Transverse colon (tissue), 4 donors: ENCODE results near the gene STK4. TPM values are rescaled to one million over a fixed set of nuclear protein-coding genes. Genes with fewer than 3 reads are reported as not detected.

Experiments used
- DNase-seq: peaks from one replicate; pipeline ENCODE4 v3.0.0-alpha.2; 2019
- H3K27ac ChIP-seq, 4 donors: fragments of 200-600 bp; sonication (generic); 2 replicates each; pipeline ENCODE4 v1.5.1; 2016 to 2018; ENCODE audit warnings: inconsistent platforms in 4 of 4
- H3K27me3 ChIP-seq: fragments of 200-600 bp; sonication (generic); 2 replicates; pipeline ENCODE4 v1.5.1; 2017; ENCODE audit warnings: inconsistent platforms
- H3K36me3 ChIP-seq, 4 donors: fragments of 200-600 bp; sonication (generic); 2 replicates each; pipeline ENCODE4 v1.5.1; 2017 to 2019; ENCODE audit warnings: inconsistent platforms in 4 of 4
- H3K4me1 ChIP-seq, 4 donors: fragments of 200-600 bp; sonication (generic); 2 replicates each; pipeline ENCODE4 v1.5.1; 2017 to 2020; ENCODE audit warnings: inconsistent platforms in 4 of 4
- H3K4me3 ChIP-seq, 4 donors: fragments of 200-600 bp; sonication (generic); 1 replicate in 1 of 4; 2 replicates in 3 of 4; pipeline versions ENCODE4 v1.5.1 to v1.6.1; 2017 to 2019; ENCODE audit warnings: inconsistent platforms in 4 of 4
- H3K9me3 ChIP-seq, 2 donors: fragments of 200-600 bp; sonication (generic); 2 replicates each; pipeline ENCODE4 v1.5.1; 2017 to 2019; ENCODE audit warnings: inconsistent platforms in 2 of 2
- CTCF ChIP-seq, 5 experiments: fragments of 200-600 bp in 3 of 5; fragments of 450-650 bp in 2 of 5; sonication (generic) in 3 of 5; IDR thresholded peaks; 1 replicate in 2 of 5; 2 replicates in 3 of 5; pipeline ENCODE4 v1.5.1; 2016 to 2017; ENCODE audit warnings: antibody characterized with exemption in 5 of 5, inconsistent platforms in 3 of 5, mild to moderate bottlenecking in 2 of 5, moderate library complexity in 1 of 5
- EP300 ChIP-seq: sonication (generic); formaldehyde crosslinking; IDR thresholded peaks from one replicate; pipeline ENCODE4 v1.6.1; 2017; ENCODE audit warnings: antibody characterized with exemption, low read depth
- POLR2A ChIP-seq: fragments of 450-650 bp; IDR thresholded peaks from one replicate; pipeline ENCODE4 v1.6.1; 2016; ENCODE audit warnings: antibody characterized with exemption, mild to moderate bottlenecking, moderate library complexity
- POLR2AphosphoS5 ChIP-seq, 3 donors: sonication (generic); formaldehyde crosslinking; IDR thresholded peaks; one replicate each; pipeline ENCODE4 v1.6.1; 2016; ENCODE audit warnings: antibody characterized with exemption in 3 of 3
- WGBS, 2 donors: methylation state at CpG; one replicate each; pipeline ENCODE4 v1.1.5; 2018; ENCODE audit warnings: low coverage in 1 of 2; 5-methylcytosine and 5-hydroxymethylcytosine counted together
- in situ Hi-C, 4 donors: fragments of 200-750 bp; cut with MboI; loops; one replicate each; pipeline versions ENCODE4 v1.15.0 to v1.15.1; 2017; ENCODE audit warnings: low sequenced_read_pairs in 3 of 4, low pct_ligation_motif_present in 1 of 4, low pct_unique_long_range_greater_than_20kb in 1 of 4
- intact Hi-C: fragments of 100-400 bp; cut with DNase I; formaldehyde crosslinking; loops from one replicate; pipeline ENCODE4 v1.15.1; 2023; ENCODE audit warnings: low total_unique reads
- total RNA-seq, 4 donors: library from RNA; depleted of rRNA; stranded (reverse); fragments of >200 nt; gene quantifications; one replicate each; pipeline ENCODE4 v1.1.0, GENCODE V29; 2016

Gene STK4
- total RNA-seq, 4 donors from 2014 or later: 30.3 to 78.1 (median 38.3) TPM

GRCh38 chr20:45064812-45065211 is 98.5 kb downstream of the STK4 start:
- in situ Hi-C loops: no loop called here
- intact Hi-C loops: no loop called here
- Histone ChIP-seq H3K27ac (no peak overlapping the region), H3K27me3 (no peaks in the 10 kb centered on the region), H3K36me3 (no peaks in the 10 kb centered on the region), H3K4me1 (peaks cover 0 to 8% (median 2%) of the 10 kb centered on the region in 4 donors), H3K4me3 (no peak overlapping the region), H3K9me3 (no peaks in the 10 kb centered on the region)
- TF ChIP-seq POLR2A (no peak), POLR2AphosphoS5 (IDR thresholded peaks at IDR 0.05) (no peak), EP300 (no peak), CTCF (IDR thresholded peaks at IDR 0.05) (no peak)
- DNase-seq: no peak

DNA sequence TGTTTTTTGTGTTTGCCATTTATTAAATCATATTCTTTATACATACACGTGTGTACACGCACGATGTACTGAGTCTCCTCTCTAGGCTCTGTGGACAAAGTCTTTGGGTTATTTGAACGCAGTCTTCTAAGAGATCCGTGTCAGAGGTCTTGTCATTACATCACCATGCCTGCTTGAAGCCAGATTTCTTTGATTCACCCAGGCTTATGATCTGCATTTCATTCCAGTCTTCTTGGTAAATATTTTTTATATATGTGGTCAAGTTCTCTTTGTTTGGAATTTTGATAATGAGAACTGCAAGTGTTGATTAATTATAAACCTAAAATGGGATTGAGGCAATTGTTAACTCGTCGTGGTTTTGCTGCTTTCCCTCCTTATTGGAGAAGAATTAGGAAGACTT is 100.1 kb downstream of the STK4 start:
- DNase-seq: no peak
- H3K27ac ChIP-seq: no peak overlapping the region
- no peaks in the 10 kb centered on the region for H3K9me3 ChIP-seq
- no peaks in the 10 kb centered on the region for H3K36me3 ChIP-seq
- no peak overlapping the region for H3K4me3 ChIP-seq
- TF ChIP-seq EP300: no peak
- TF ChIP-seq POLR2AphosphoS5 (IDR thresholded peaks at IDR 0.05): no peak
- intact Hi-C loops (no loop called here), in situ Hi-C loops (no loop called here)
- no peaks in the 10 kb centered on the region for H3K27me3 ChIP-seq
- 93 to 94% methylated on average over 7 of the region's 7 CpGs for WGBS, 2 donors
- H3K4me1 ChIP-seq: peaks cover 0 to 8% (median 2%) of the 10 kb centered on the region in 4 donors

DNA sequence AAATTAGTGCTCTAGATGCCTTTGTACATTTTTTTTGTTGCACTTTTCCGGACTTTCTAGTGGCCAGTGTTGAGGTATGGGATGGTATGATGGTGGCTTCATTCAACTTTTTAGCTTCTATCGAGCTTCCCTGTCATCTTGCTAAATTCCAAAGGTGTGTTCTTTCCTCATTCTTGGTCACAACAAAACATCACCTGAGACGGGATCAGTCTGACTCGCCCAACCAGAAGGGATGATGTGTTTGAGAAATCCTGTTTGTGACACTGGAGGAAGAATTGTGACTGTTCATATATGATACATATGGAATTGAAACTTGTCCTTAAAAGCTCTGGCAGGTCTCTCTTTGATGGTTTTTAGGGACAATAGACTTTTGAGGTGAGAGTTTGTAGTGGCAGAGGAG is 100.8 kb downstream of the STK4 start:
- H3K27ac ChIP-seq: no peak overlapping the region
- WGBS, 2 donors: 93% methylated on average over 4 of the region's 4 CpGs; no CpG with 5 or more reads in 1 of the 2 donors
- in situ Hi-C loops: no loop called here

DNA sequence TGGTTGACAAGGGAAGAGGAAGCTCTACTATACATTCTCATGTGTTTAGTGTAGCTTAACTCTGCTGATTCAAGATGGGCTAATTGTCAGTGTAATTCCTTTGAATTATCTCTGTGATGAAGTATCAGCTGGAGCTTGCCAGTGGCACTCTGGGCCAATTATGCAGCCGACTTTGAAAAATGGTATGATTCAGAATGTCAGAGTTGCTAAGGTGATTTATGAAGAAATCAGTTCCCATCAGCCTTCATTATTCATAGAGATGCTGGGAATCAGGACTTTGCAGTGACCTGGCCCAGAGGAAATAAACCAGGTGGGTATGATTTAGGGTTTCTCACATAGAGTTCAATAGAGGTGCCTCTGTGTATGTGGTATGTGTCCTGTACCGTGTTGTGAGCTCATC is 101.2 kb downstream of the STK4 start:
- DNase-seq: no peak
- Histone ChIP-seq H3K4me1 (peaks cover 0 to 8% (median 2%) of the 10 kb centered on the region in 4 donors), H3K36me3 (no peaks in the 10 kb centered on the region), H3K9me3 (no peaks in the 10 kb centered on the region), H3K4me3 (no peak overlapping the region), H3K27me3 (no peaks in the 10 kb centered on the region), H3K27ac (no peak overlapping the region)
- intact Hi-C loops (no loop called here), in situ Hi-C loops (no loop called here)
- no peak for TF ChIP-seq POLR2A
- no peak for TF ChIP-seq POLR2AphosphoS5 (IDR thresholded peaks at IDR 0.05)
- no peak for TF ChIP-seq CTCF (IDR thresholded peaks at IDR 0.05)
- TF ChIP-seq EP300: no peak
- WGBS, 2 donors: 67% methylated on average over 2 of the region's 2 CpGs; no CpG with 5 or more reads in 1 of the 2 donors

More for the DNA sequence above, 100.8 kb downstream of the STK4 start:
- H3K4me1 ChIP-seq: peaks cover 0 to 8% (median 2%) of the 10 kb centered on the region in 4 donors
- TF ChIP-seq CTCF (IDR thresholded peaks at IDR 0.05) (no peak), POLR2AphosphoS5 (IDR thresholded peaks at IDR 0.05) (no peak), POLR2A (no peak), EP300 (no peak)
- no peaks in the 10 kb centered on the region for H3K27me3 ChIP-seq
- no peaks in the 10 kb centered on the region for H3K9me3 ChIP-seq
- no peak for DNase-seq
- H3K4me3 ChIP-seq: no peak overlapping the region
- intact Hi-C loops: no loop called here
- no peaks in the 10 kb centered on the region for H3K36me3 ChIP-seq

DNA sequence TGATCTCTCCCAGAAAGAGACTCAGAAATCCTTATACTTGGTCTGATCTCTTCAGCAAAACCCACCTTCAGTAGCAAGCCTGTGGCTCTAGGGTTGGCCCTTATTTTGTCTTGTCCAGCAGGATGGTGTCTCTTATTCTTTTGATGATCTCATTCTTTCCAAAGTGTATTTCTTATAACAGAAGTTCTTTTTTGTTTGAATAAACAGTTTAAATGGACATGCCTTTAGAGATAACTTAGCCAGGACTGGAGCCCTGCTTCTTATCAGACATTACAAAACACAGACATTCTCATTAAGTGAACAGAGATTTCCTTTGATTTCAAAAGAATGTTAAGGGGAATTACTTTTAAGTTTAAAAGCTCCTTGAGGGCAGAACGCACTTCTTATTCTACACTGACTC is 102.9 kb downstream of the STK4 start:
- WGBS, 2 donors: 87% methylated on average over 1 of the region's 1 CpG; no CpG with 5 or more reads in 1 of the 2 donors
- H3K36me3 ChIP-seq: peaks cover 0 to 3% (median 0%) of the 10 kb centered on the region in 4 donors

More for the DNA sequence above, 102.9 kb downstream of the STK4 start:
- peaks cover 0 to 8% (median 2%) of the 10 kb centered on the region in 4 donors for H3K4me1 ChIP-seq
- no peaks in the 10 kb centered on the region for H3K27me3 ChIP-seq
- no peak for DNase-seq
- TF ChIP-seq POLR2A: no peak
- TF ChIP-seq CTCF (IDR thresholded peaks at IDR 0.05): no peak
- no peak for TF ChIP-seq EP300
- TF ChIP-seq POLR2AphosphoS5 (IDR thresholded peaks at IDR 0.05): no peak
- no peak overlapping the region for H3K27ac ChIP-seq
- intact Hi-C loops (no loop called here), in situ Hi-C loops (no loop called here)
- H3K9me3 ChIP-seq: no peaks in the 10 kb centered on the region
- H3K4me3 ChIP-seq: no peak overlapping the region
